Measurements from ENCODE around the gene SNAPC1. TPM values are rescaled to one million over a fixed set of nuclear protein-coding genes. Genes with fewer than 3 reads are reported as not detected.

The SNAPC1 gene
- total RNA-seq, 1 experiment from 2014 or later: 13.8 TPM

DNA sequence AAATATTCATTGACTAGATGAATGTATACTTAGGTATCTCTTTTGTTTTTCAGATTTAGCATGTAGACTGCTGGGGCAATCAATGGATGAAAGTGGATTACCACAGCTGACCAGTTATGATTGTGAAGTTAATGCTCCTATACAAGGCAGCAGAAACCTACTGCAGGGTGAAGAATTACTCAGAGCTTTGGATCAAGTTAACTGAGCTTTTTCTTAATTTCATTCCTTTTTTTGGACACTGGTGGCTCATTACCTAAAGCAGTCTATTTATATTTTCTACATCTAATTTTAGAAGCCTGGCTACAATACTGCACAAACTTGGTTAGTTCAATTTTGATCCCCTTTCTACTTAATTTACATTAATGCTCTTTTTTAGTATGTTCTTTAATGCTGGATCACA lies 15.3 kb upstream of the SNAPC1 start:
- ChIA-PET POLR2A (ENCODE audit: low non-redundant PET) (interaction anchor here (0.5 kb wide), 1 partner anchor 10 kb away, joined by 7 read pairs; no protein-coding TSS in a partner anchor), CTCF (no interaction called here)
- Histone ChIP-seq H3K27ac (ENCODE audit: low read depth, low read length, poor library complexity, severe bottlenecking) (no peak overlapping the region), H3K4me1 (ENCODE audit: insufficient read depth, low read length, poor library complexity, severe bottlenecking) (no peaks in the 10 kb centered on the region), H3K4me3 (ENCODE audit: low read depth, low read length, poor library complexity, severe bottlenecking) (no peak overlapping the region), H3K36me3 (ENCODE audit: insufficient read depth, low read length, poor library complexity, severe bottlenecking) (peaks cover 54% of the 10 kb centered on the region), H3K27me3 (replicated peaks; ENCODE audit: insufficient read depth, low read depth, low read length, poor library complexity) (no peaks in the 10 kb centered on the region), H3K9me3 (ENCODE audit: low read depth, low read length, poor library complexity, severe bottlenecking) (no peaks in the 10 kb centered on the region)
- TF ChIP-seq CTCF (conservative IDR thresholded peaks at IDR 0.05; ENCODE audit: low read depth, low read length) (no peak), EZH2 (IDR thresholded peaks at IDR 0.05; ENCODE audit: borderline replicate concordance, low read depth, low read length, poor library complexity, severe bottlenecking) (no peak)
- no TSS peak for BruUV-seq (replicated peaks)
- no peak for DNase-seq (ENCODE audit: low spot score)
- intact Hi-C loops (cut with micrococcal nuclease; ENCODE audit: unreplicated experiment): no loop called here

- H3K4me1 ChIP-seq (ENCODE audit: insufficient read depth, low read length, poor library complexity, severe bottlenecking): no peaks in the 10 kb centered on the region
- intact Hi-C loops (cut with micrococcal nuclease; ENCODE audit: unreplicated experiment): no loop called here
- H3K27ac ChIP-seq (ENCODE audit: low read depth, low read length, poor library complexity, severe bottlenecking): no peak overlapping the region
- H3K36me3 ChIP-seq (ENCODE audit: insufficient read depth, low read length, poor library complexity, severe bottlenecking): peaks cover 50% of the 10 kb centered on the region
- CTCF ChIA-PET: no interaction called here
- DNase-seq (ENCODE audit: low spot score): no peak
- TF ChIP-seq CTCF (conservative IDR thresholded peaks at IDR 0.05; ENCODE audit: low read depth, low read length): no peak
- no peak for TF ChIP-seq EZH2 (IDR thresholded peaks at IDR 0.05; ENCODE audit: borderline replicate concordance, low read depth, low read length, poor library complexity, severe bottlenecking)
- POLR2A ChIA-PET (ENCODE audit: low non-redundant PET): no interaction called here
- no peaks in the 10 kb centered on the region for H3K9me3 ChIP-seq (ENCODE audit: low read depth, low read length, poor library complexity, severe bottlenecking)
- TSS peak; percentile 41 for BruUV-seq (replicated peaks)
- H3K4me3 ChIP-seq (ENCODE audit: low read depth, low read length, poor library complexity, severe bottlenecking): no peak overlapping the region
- H3K27me3 ChIP-seq (replicated peaks; ENCODE audit: insufficient read depth, low read depth, low read length, poor library complexity): no peaks in the 10 kb centered on the region
Measured at GRCh38 chr14:61747342-61747741, 14.9 kb upstream of the SNAPC1 start.

DNA sequence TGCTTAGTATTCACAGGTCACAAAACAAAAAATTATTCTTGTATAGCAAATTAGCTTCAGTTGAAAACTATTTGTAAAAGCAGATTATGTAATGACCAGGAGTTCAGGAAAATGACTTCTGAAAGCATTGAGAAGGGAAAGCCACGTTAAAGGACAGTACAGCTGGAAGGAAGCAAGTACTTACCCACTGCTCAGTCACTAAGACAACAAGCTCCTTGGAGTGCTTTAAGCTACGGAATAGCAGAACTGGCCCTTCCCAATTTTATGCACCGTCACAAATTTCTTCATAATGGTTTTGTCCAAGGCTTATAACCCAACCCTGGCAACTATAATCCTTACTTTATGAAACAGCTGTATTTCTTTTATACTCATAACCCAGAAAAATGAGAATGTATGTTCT lies 13.0 kb upstream of the SNAPC1 start:
- no peaks in the 10 kb centered on the region for H3K4me1 ChIP-seq (ENCODE audit: insufficient read depth, low read length, poor library complexity, severe bottlenecking)
- H3K27me3 ChIP-seq (replicated peaks; ENCODE audit: insufficient read depth, low read depth, low read length, poor library complexity): no peaks in the 10 kb centered on the region
- no peak overlapping the region for H3K4me3 ChIP-seq (ENCODE audit: low read depth, low read length, poor library complexity, severe bottlenecking)
- H3K36me3 ChIP-seq (ENCODE audit: insufficient read depth, low read length, poor library complexity, severe bottlenecking): peaks cover 38% of the 10 kb centered on the region
- intact Hi-C loops (cut with micrococcal nuclease; ENCODE audit: unreplicated experiment): no loop called here
- ChIA-PET POLR2A (ENCODE audit: low non-redundant PET) (interaction anchor here (0.6 to 0.9 kb wide), 3 partner anchors 12 to 407 kb away, joined by 3 to 9 read pairs (median 4); partner anchors contain the start of gene SNAPC1), CTCF (no interaction called here)
- TF ChIP-seq EZH2 (IDR thresholded peaks at IDR 0.05; ENCODE audit: borderline replicate concordance, low read depth, low read length, poor library complexity, severe bottlenecking) (no peak), CTCF (conservative IDR thresholded peaks at IDR 0.05; ENCODE audit: low read depth, low read length) (no peak)
- no peak for DNase-seq (ENCODE audit: low spot score)
- no peaks in the 10 kb centered on the region for H3K9me3 ChIP-seq (ENCODE audit: low read depth, low read length, poor library complexity, severe bottlenecking)
- H3K27ac ChIP-seq (ENCODE audit: low read depth, low read length, poor library complexity, severe bottlenecking): no peak overlapping the region
- BruUV-seq (replicated peaks): no TSS peak

Measured in A673 (cell line).